A549 (cell line): ENCODE measurements around the gene RPL37A. TPM values are rescaled to one million over a fixed set of nuclear protein-coding genes. Genes with fewer than 3 reads are reported as not detected.

Experiments
- ATAC-seq, 2 experiments: fragments of 200-7000 bp in 1 of 2; fragments of >200 bp in 1 of 2; cut with Nextera tagmentation in 1 of 2; cut with Tn5 transposase in 1 of 2; 3 replicates each; pipeline versions ENCODE4 v1.8.0 to v1.9.1; 2018 to 2020; ENCODE audit warnings: mild to moderate bottlenecking in 1 of 2, moderate library complexity in 1 of 2
- CTCF ChIA-PET: fragments of 300-600 bp; sonication (Branson Sonifier 250); formaldehyde crosslinking; extraction: SDS; loops from one replicate; lab custom pipeline; 2021; ENCODE audit warnings: antibody characterized with exemption, inconsistent platforms; lab: Yijun Ruan, JAX
- POLR2A ChIA-PET: fragments of 350-600 bp; formaldehyde crosslinking; extraction: SDS; loops from one replicate; lab custom pipeline; 2021; ENCODE audit warnings: antibody characterized with exemption, inconsistent platforms; lab: Yijun Ruan, JAX
- DNase-seq, 2 experiments: peaks; one replicate each; pipeline versions ENCODE4 v3.0.0 to v3.0.0-alpha.2; 2011 to 2016; ENCODE audit warnings: low read depth in 1 of 2, low spot score in 1 of 2
- FAIRE-seq: peaks from 2 replicates; lab custom pipeline; 2011; peaks lifted over from hg19 to GRCh38; lab: Jason Lieb, UNC
- H3K27ac ChIP-seq, 2 experiments: fragments of >200 bp; sonication (Bioruptor Twin); formaldehyde crosslinking; 3 replicates each; pipeline ENCODE4 v1.5.1; 2016 to 2017
- H3K4me1 ChIP-seq: fragments of >200 bp; sonication (Bioruptor Twin); formaldehyde crosslinking; 3 replicates; pipeline ENCODE4 v1.6.1; 2016
- H3K4me2 ChIP-seq: fragments of >200 bp; sonication (Bioruptor Twin); formaldehyde crosslinking; 3 replicates; pipeline ENCODE4 v1.6.1; 2016
- H3K4me3 ChIP-seq: fragments of >200 bp; sonication (Bioruptor Twin); formaldehyde crosslinking; 3 replicates; pipeline ENCODE4 v1.5.1; 2016
- H3K9me3 ChIP-seq: fragments of >200 bp; sonication (Bioruptor Twin); formaldehyde crosslinking; 3 replicates; pipeline ENCODE4 v1.6.1; 2016
- ATOH8 ChIP-seq: fragments of 250-450 bp; sonication (Bioruptor Pico); IDR thresholded peaks from 2 replicates; pipeline ENCODE4 v1.5.0; 2020; ENCODE audit warnings: low read depth, mild to moderate bottlenecking, moderate library complexity
- BCL3 ChIP-seq: fragments of >200 bp; sonication (Bioruptor Twin); formaldehyde crosslinking; IDR thresholded peaks from 3 replicates; pipeline ENCODE4 v1.6.1; 2016
- CBX2 ChIP-seq: fragments of 200-600 bp; sonication (generic); IDR thresholded peaks from 2 replicates; pipeline ENCODE4 v1.6.1; 2016; ENCODE audit warnings: low read depth, mild to moderate bottlenecking, borderline replicate concordance
- CEBPB ChIP-seq, 2 experiments: fragments of >200 bp in 1 of 2; sonication (Bioruptor Twin) in 1 of 2; formaldehyde crosslinking in 1 of 2; IDR thresholded peaks; 2 replicates each; pipeline ENCODE4 v1.6.1; 2012 to 2016
- CTCF ChIP-seq: fragments of >200 bp; sonication (Bioruptor Twin); formaldehyde crosslinking; IDR thresholded peaks from 3 replicates; pipeline ENCODE4 v1.5.1; 2016
- FOSB ChIP-seq: fragments of 250-450 bp; sonication (Bioruptor Pico); IDR thresholded peaks from 2 replicates; pipeline ENCODE4 v1.5.0; 2020; ENCODE audit warnings: mild to moderate bottlenecking, moderate library complexity
- FOSL2 ChIP-seq, 2 experiments: fragments of 450-650 bp in 1 of 2; fragments of >200 bp in 1 of 2; sonication (Bioruptor Twin) in 1 of 2; formaldehyde crosslinking; IDR thresholded peaks; 2 replicates each; pipeline versions ENCODE4 v1.5.0 to v1.6.1; 2016 to 2020; ENCODE audit warnings: mild to moderate bottlenecking in 1 of 2, moderate library complexity in 1 of 2
- FOXS1 ChIP-seq: fragments of 250-450 bp; sonication (Bioruptor Pico); IDR thresholded peaks from 2 replicates; pipeline ENCODE4 v1.5.0; 2020; ENCODE audit warnings: mild to moderate bottlenecking, moderate library complexity
- GATA3 ChIP-seq: IDR thresholded peaks from 2 replicates; pipeline ENCODE4 v1.6.1; 2012; ENCODE audit warnings: borderline replicate concordance
- HES2 ChIP-seq: fragments of >200 bp; sonication (Bioruptor Twin); formaldehyde crosslinking; IDR thresholded peaks from 2 replicates; pipeline ENCODE4 v1.6.1; 2016
- HMGXB4 ChIP-seq: fragments of 250-450 bp; sonication (Bioruptor Pico); IDR thresholded peaks from 2 replicates; pipeline ENCODE4 v1.5.0; 2021; ENCODE audit warnings: mild to moderate bottlenecking, moderate library complexity, borderline replicate concordance
- KDM1A ChIP-seq: fragments of 200-600 bp; sonication (generic); IDR thresholded peaks from 2 replicates; pipeline ENCODE4 v1.6.1; 2016; ENCODE audit warnings: low read depth, mild to moderate bottlenecking
- MAFK ChIP-seq: fragments of 450-650 bp; IDR thresholded peaks from 2 replicates; pipeline ENCODE4 v1.6.1; 2014; ENCODE audit not compliant: partially characterized antibody
- MYC ChIP-seq: IDR thresholded peaks from 2 replicates; pipeline ENCODE4 v1.6.1; 2012; ENCODE audit warnings: mild to moderate bottlenecking, inconsistent platforms, low read length, improper control_type of control experiment, borderline replicate concordance
- REST ChIP-seq: fragments of 200-600 bp; sonication (generic); IDR thresholded peaks from 2 replicates; pipeline ENCODE4 v1.6.1; 2016; ENCODE audit warnings: antibody characterized with exemption, mild to moderate bottlenecking, moderate library complexity
- ZFP36 ChIP-seq: fragments of 450-650 bp; IDR thresholded peaks from 2 replicates; pipeline ENCODE4 v1.6.1; 2014; ENCODE audit warnings: borderline replicate concordance; ENCODE audit not compliant: partially characterized antibody
- ZNF302 ChIP-seq: fragments of 250-450 bp; sonication (Bioruptor Pico); IDR thresholded peaks from 2 replicates; pipeline ENCODE4 v1.9.0; 2021; ENCODE audit warnings: inconsistent platforms, mild to moderate bottlenecking, moderate library complexity
- WGBS: methylation state at CpG from one replicate; pipeline ENCODE4 v1.1.6; 2017; ENCODE audit errors: missing lambda C conversion rate; 5-methylcytosine and 5-hydroxymethylcytosine counted together
- polyA plus RNA-seq, 4 experiments: library from polyadenylated mRNA; depleted of rRNA in 3 of 4; stranded (reverse); fragments of >200 nt; fragmentation: RNase III in 1 of 4; extraction: RNeasy Plus Mini Kit Qiagen cat#74134 plus additional on column Dnase treatment in 1 of 4; gene quantifications; 2 replicates in 3 of 4; 3 replicates in 1 of 4; pipeline ENCODE4 v1.2.3, GENCODE V29; 2011 to 2017

The RPL37A gene
- polyA plus RNA-seq, 2 of the 4 experiments (the other 2 are of a cell fraction), result 4,046 to 4,381 TPM

- no peak overlapping the region for H3K4me3 ChIP-seq
- DNase-seq, result no peak
- H3K27ac ChIP-seq, result no peak overlapping the region
- no peaks in the 10 kb centered on the region for H3K9me3 ChIP-seq
- CTCF ChIA-PET, result interaction anchor here (1.3 kb wide), 1 partner anchor 24 kb away, joined by 3 read pairs; no protein-coding TSS in a partner anchor
- no peaks in the 10 kb centered on the region for H3K4me1 ChIP-seq
- ATAC-seq, result no peak
- TF ChIP-seq FOSB, result no peak
- TF ChIP-seq GATA3, result no peak
- TF ChIP-seq, all 56 proteins: peak for 0
- FAIRE-seq, result no peak
- POLR2A ChIA-PET, result no interaction called here
- H3K4me2 ChIP-seq, result no peak overlapping the region
- 81% methylated on average over 5 of the region's 5 CpGs for WGBS
Measured at GRCh38 chr2:216465579-216466195, 33.0 kb upstream of the RPL37A start.

- POLR2A ChIA-PET, result no interaction called here
- H3K4me2 ChIP-seq, result no peak overlapping the region
- H3K27ac ChIP-seq, result no peak overlapping the region
- DNase-seq (no peak), FAIRE-seq (no peak)
- H3K4me1 ChIP-seq, result no peaks in the 10 kb centered on the region
- peak; percentile 26 to 62; a peak in 2 of 4 replicates for TF ChIP-seq CEBPB (IDR thresholded peaks at IDR 0.05)
- TF ChIP-seq MYC, result no peak
- TF ChIP-seq, all 56 proteins: peak for 1
- CTCF ChIA-PET, result interaction anchor here (1.2 kb wide), 1 partner anchor 11 kb away, joined by 3 read pairs; no protein-coding TSS in a partner anchor
- WGBS, result 91% methylated on average over 4 of the region's 4 CpGs
- ATAC-seq, result no peak
- Histone ChIP-seq H3K9me3 (no peaks in the 10 kb centered on the region), H3K4me3 (no peak overlapping the region)
Measured at GRCh38 chr2:216467845-216468244, 30.8 kb upstream of the RPL37A start.

- POLR2A ChIA-PET, result no interaction called here
- no peaks in the 10 kb centered on the region for H3K4me1 ChIP-seq
- CTCF ChIA-PET, result interaction anchor here (0.6 kb wide), 1 partner anchor 1526 kb away, joined by 3 read pairs; no protein-coding TSS in a partner anchor
- no peak for FAIRE-seq
- H3K4me3 ChIP-seq, result no peak overlapping the region
- no peak overlapping the region for H3K4me2 ChIP-seq
- TF ChIP-seq FOSB, result no peak
- TF ChIP-seq CBX2, result no peak
- TF ChIP-seq KDM1A, result no peak
- no peak for TF ChIP-seq HES2
- TF ChIP-seq CTCF, result no peak
- no peak for TF ChIP-seq ZNF302
- no peak for TF ChIP-seq GATA3
- TF ChIP-seq REST, result no peak
- no peak for TF ChIP-seq HMGXB4 (CRISPR knock-in tag)
- no peak for TF ChIP-seq FOXS1
- no peak for TF ChIP-seq ATOH8 (CRISPR knock-in tag)
- TF ChIP-seq ZFP36, result no peak
- TF ChIP-seq BCL3, result no peak
- no peak for TF ChIP-seq FOSL2 (IDR thresholded peaks at IDR 0.05)
- no peak for TF ChIP-seq FOSL2 (CRISPR knock-in tag; IDR thresholded peaks at IDR 0.05)
- no peak for TF ChIP-seq MAFK
- no peak overlapping the region for H3K27ac ChIP-seq
- no peaks in the 10 kb centered on the region for H3K9me3 ChIP-seq
- ATAC-seq, result no peak
- DNase-seq, result no peak
Measured at GRCh38 chr2:216469661-216470060, 29.0 kb upstream of the RPL37A start.
